Vagina (tissue), 2 donors: ENCODE data around the gene SHISA4. TPM values are rescaled to one million over a fixed set of nuclear protein-coding genes. Genes with fewer than 3 reads are reported as not detected.
"Not testable (repeated sequence)": the region's sequence is repeated elsewhere in the genome, so short reads cannot be mapped to it uniquely, and the experiment has no call there.

ENCODE experiments used
- DNase-seq, 2 donors: peaks; one replicate each; pipeline ENCODE4 v3.0.0-alpha.2; 2017; ENCODE audit errors: extremely low spot score in 2 of 2
- H3K27ac ChIP-seq: fragments of 200-600 bp; sonication (generic); one replicate; pipeline ENCODE4 v1.5.1; 2019
- H3K27me3 ChIP-seq: fragments of 200-600 bp; sonication (generic); one replicate; pipeline ENCODE4 v1.5.1; 2019
- H3K36me3 ChIP-seq, 2 donors: fragments of 200-600 bp; sonication (generic); one replicate each; pipeline ENCODE4 v1.5.1; 2017 to 2019
- H3K4me1 ChIP-seq: fragments of 200-600 bp; sonication (generic); one replicate; pipeline ENCODE4 v1.5.1; 2019
- H3K4me3 ChIP-seq, 2 donors: fragments of 200-600 bp; sonication (generic); 1 replicate in 1 of 2; 2 replicates in 1 of 2; pipeline ENCODE4 v1.5.1; 2016 to 2019
- H3K9me3 ChIP-seq: fragments of 200-600 bp; sonication (generic); one replicate; pipeline ENCODE4 v1.5.1; 2019
- POLR2A ChIP-seq, 2 donors: fragments of 450-650 bp; IDR thresholded peaks; one replicate each; pipeline ENCODE4 v1.6.1; 2017; ENCODE audit warnings: antibody characterized with exemption in 2 of 2, mild to moderate bottlenecking in 2 of 2, moderate library complexity in 2 of 2
- POLR2AphosphoS5 ChIP-seq, 2 donors: sonication (generic); formaldehyde crosslinking; IDR thresholded peaks; one replicate each; pipeline ENCODE4 v1.9.0; 2017; ENCODE audit warnings: antibody characterized with exemption in 2 of 2, mild to moderate bottlenecking in 2 of 2, low read depth in 1 of 2; ENCODE audit not compliant: insufficient read depth in 1 of 2
- intact Hi-C: fragments of 100-400 bp; cut with DNase I; formaldehyde crosslinking; loops from one replicate; pipeline ENCODE4 v1.15.1; 2023
- total RNA-seq: library from RNA; depleted of rRNA; stranded (reverse); fragments of >200 nt; gene quantifications from one replicate; pipeline ENCODE4 v1.2.3, GENCODE V29; 2016
- TF ChIP-seq, protein P1 (sequence below), 3 experiments: fragments of 450-650 bp in 2 of 3; fragments of 200-600 bp in 1 of 3; sonication (generic) in 1 of 3; IDR thresholded peaks; one replicate each; pipeline ENCODE4 v1.5.1; 2017 to 2019; ENCODE audit warnings: antibody characterized with exemption in 3 of 3, mild to moderate bottlenecking in 2 of 3, moderate library complexity in 2 of 3

Gene SHISA4
- total RNA-seq, 1 donor from 2014 or later, result 16.2 TPM

DNA sequence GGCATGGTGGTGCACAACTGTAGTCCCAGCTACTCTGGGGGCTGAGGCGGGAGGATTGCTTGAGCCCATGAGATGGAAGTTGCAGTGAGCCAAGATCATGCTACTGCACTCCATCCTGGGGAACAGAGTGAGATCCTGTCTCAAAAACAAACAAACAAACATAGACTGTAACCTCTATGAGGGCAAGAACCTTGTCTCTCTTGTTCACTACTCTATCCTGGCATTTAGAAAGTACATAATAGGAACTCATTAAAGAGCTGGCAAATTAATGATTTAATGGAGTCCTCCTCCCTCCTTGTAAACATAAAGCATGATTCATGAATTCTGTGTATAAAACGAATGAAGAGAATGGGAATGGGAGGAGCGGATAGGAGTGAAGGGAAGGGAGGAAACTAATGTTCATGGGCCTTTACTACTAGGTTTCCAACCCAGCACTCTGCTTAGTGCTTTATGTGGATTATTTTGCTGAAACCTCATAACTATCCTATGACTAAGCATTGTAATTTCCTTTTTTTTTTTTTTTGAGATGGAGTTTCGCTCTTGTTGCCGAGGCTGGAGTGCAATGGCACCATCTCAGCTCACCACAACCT is 49.0 kb downstream of the SHISA4 start:
- H3K27ac ChIP-seq, result peak overlapping the region; percentile 88
- intact Hi-C loops, result no loop called here
- no peaks in the 10 kb centered on the region for H3K36me3 ChIP-seq
- DNase-seq, result no peak
- no peaks in the 10 kb centered on the region for H3K9me3 ChIP-seq
- no peaks in the 10 kb centered on the region for H3K27me3 ChIP-seq
- no peak overlapping the region for H3K4me3 ChIP-seq
- H3K4me1 ChIP-seq, result peaks cover 51% of the 10 kb centered on the region
- TF ChIP-seq POLR2AphosphoS5 (IDR thresholded peaks at IDR 0.05; ENCODE audit: insufficient read depth in 1 of 2, low read depth in 1 of 2), result peak in 1 of 2 donors; percentile 57
- TF ChIP-seq, protein P1, sequence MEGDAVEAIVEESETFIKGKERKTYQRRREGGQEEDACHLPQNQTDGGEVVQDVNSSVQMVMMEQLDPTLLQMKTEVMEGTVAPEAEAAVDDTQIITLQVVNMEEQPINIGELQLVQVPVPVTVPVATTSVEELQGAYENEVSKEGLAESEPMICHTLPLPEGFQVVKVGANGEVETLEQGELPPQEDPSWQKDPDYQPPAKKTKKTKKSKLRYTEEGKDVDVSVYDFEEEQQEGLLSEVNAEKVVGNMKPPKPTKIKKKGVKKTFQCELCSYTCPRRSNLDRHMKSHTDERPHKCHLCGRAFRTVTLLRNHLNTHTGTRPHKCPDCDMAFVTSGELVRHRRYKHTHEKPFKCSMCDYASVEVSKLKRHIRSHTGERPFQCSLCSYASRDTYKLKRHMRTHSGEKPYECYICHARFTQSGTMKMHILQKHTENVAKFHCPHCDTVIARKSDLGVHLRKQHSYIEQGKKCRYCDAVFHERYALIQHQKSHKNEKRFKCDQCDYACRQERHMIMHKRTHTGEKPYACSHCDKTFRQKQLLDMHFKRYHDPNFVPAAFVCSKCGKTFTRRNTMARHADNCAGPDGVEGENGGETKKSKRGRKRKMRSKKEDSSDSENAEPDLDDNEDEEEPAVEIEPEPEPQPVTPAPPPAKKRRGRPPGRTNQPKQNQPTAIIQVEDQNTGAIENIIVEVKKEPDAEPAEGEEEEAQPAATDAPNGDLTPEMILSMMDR (IDR thresholded peaks at IDR 0.05), result no peak

DNA sequence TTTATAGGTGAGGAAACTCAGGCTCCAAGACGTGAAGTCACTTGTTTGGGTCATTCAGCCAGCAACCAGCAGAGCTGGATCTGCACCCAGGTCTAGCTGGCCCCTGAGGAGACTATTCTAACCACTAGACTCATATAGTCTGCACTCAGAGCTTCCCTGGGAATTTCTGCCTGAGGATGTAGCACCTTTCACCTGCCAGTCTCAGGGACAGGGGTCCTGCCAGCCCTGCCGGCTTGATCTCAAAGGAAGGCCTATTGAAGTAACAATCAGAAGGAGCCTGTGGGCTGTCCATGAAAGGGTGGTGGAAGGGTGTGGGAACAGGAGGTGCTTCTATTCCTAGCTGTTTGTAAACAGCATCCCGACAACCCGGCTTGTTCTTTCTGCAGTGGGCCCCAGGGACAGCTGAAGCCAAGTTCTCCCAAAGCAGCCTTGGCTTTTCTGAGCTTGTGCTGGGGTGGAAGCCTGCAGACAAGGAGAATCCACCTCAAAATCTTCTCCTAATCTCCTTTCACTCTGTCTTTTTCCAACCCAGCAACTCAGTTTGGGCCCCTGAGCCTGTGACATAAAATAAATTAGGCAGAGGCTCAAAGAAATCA is 49.8 kb downstream of the SHISA4 start:
- peak overlapping the region; percentile 88 for H3K27ac ChIP-seq

DNA sequence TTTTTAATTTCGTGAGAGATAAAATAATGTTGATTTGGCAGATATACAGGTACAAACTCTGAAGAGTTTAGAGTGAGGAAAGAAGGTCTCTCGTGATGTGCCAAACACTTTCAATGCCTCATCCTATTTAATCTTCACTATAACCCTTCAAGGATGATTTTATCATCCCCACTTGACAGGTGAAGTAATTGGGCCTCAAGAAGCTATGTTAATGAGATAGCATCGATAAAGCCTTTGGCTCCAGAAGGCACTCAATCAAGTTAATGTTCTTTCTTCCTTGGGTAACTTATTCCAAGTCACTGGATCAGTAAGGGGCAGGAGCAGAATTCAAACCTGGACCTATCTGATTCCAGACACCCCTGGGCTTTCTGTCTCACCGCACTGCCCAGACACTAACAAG is 50.5 kb downstream of the SHISA4 start:
- no peak for DNase-seq
- no peaks in the 10 kb centered on the region for H3K9me3 ChIP-seq
- H3K27ac ChIP-seq, result peak overlapping the region; percentile 88
- peaks cover 46% of the 10 kb centered on the region for H3K4me1 ChIP-seq
- no peaks in the 10 kb centered on the region for H3K36me3 ChIP-seq
- no peaks in the 10 kb centered on the region for H3K27me3 ChIP-seq
- TF ChIP-seq POLR2AphosphoS5 (IDR thresholded peaks at IDR 0.05; ENCODE audit: insufficient read depth in 1 of 2, low read depth in 1 of 2) (no peak), POLR2A (IDR thresholded peaks at IDR 0.05) (no peak)
- TF ChIP-seq, protein P1 (IDR thresholded peaks at IDR 0.05), result no peak
- intact Hi-C loops, result no loop called here
- H3K4me3 ChIP-seq, result peak overlapping the region; percentile 10 to 25

More for the DNA sequence above, 49.8 kb downstream of the SHISA4 start:
- no peaks in the 10 kb centered on the region for H3K27me3 ChIP-seq
- peaks cover 51% of the 10 kb centered on the region for H3K4me1 ChIP-seq
- H3K9me3 ChIP-seq, result no peaks in the 10 kb centered on the region
- TF ChIP-seq POLR2AphosphoS5 (IDR thresholded peaks at IDR 0.05; ENCODE audit: insufficient read depth in 1 of 2, low read depth in 1 of 2) (no peak), POLR2A (IDR thresholded peaks at IDR 0.05) (no peak)
- TF ChIP-seq, protein P1 (IDR thresholded peaks at IDR 0.05), result no peak
- intact Hi-C loops, result no loop called here
- DNase-seq, result no peak
- no peaks in the 10 kb centered on the region for H3K36me3 ChIP-seq
- peak overlapping the region in 1 of 2 donors; percentile 21 for H3K4me3 ChIP-seq

DNA sequence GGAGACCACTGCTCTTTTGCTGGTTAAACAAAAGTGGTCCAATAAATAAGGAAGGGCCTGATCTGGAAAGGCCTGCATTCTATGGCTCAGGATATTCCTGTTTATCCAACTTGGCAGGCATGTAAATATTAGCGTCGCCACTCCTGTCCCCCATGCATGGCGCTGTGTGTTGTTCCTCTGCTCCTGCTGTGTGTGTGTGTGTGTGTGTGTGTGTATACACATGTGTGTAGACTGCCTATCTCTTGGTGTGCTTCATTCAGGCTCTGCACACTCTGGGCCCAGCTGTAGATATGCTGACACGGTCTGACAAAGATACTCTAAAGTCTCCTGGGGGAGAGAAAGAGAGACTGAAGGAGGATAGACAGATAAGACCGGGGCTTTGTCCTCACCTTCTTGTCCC is 50.9 kb downstream of the SHISA4 start:
- H3K4me3 ChIP-seq, result peak overlapping the region; percentile 10 to 25
- no peaks in the 10 kb centered on the region for H3K27me3 ChIP-seq
- intact Hi-C loops, result no loop called here
- no peaks in the 10 kb centered on the region for H3K9me3 ChIP-seq
- peaks cover 42% of the 10 kb centered on the region for H3K4me1 ChIP-seq
- H3K36me3 ChIP-seq, result no peaks in the 10 kb centered on the region
- no peak for DNase-seq
- TF ChIP-seq, protein P1 (IDR thresholded peaks at IDR 0.05), result no peak
- TF ChIP-seq POLR2AphosphoS5 (IDR thresholded peaks at IDR 0.05; ENCODE audit: insufficient read depth in 1 of 2, low read depth in 1 of 2), result no peak
- TF ChIP-seq POLR2A (IDR thresholded peaks at IDR 0.05), result no peak
- H3K27ac ChIP-seq, result peak overlapping the region; percentile 88

DNA sequence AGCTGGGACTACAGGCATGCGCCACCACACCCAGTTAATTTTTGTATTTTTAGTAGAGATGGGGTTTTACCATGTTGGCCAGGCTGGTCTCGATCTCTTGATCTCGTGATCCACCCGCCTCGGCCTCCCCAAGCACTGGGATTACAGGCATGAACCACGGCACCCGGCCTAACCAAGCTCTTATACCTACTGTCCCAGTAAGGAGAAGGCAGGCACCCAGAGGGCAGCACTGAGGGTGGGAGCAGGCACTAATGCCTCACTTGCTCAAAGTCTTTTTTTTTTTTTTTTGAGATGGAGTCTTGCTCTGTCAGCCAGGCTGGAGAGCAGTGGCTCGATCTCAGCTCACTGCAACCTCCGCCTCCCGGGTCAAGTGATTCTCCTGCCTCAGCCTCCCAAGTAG is 51.6 kb downstream of the SHISA4 start:
- intact Hi-C loops, H3K9me3 ChIP-seq, H3K36me3 ChIP-seq, DNase-seq, H3K27me3 ChIP-seq: not testable (repeated sequence)
- peak overlapping the region; percentile 1 to 25 for H3K4me3 ChIP-seq
- H3K4me1 ChIP-seq, result peaks cover 42% of the 10 kb centered on the region
- peak overlapping the region; percentile 88 for H3K27ac ChIP-seq
